HG03571 (cell line): ENCODE measurements around the gene SETD7.

Experiments used
- ATAC-seq: cut with Tn5 transposase; IDR thresholded peaks from one replicate; pipeline ENCODE4 v1.9.1; 2021; ENCODE audit not compliant: unreplicated experiment

SETD7 gene

DNA sequence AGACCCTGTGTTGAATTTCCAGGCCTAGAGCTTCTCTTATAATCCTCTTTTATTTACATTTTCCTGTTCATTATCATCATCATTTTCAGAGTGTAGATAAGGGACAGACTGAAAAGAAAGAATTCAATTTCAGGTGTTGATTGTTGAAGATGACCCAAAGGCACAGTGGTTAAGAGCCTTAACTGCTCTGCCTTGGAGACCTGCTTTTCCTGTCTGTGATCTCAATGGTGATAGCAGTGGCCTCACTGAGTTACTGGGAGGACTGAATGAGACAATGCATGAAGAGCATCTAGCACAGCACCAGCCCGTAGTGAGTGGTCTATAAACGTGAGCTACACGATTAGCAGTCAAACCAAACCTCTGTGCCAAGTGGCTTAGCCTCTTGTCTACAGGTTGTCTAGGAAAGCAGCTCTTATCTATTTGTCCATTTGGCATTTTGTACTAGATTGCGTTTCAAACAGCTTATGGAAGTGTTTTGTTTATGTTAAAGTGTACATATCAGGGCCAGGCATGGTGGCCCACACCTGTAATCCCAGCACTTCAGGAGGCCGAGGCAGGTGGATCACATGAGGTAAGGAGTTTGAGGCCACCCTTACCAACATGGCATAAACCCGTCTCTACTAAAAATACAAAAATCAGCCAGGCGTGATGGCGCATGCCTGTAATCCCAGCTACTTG, 41.5 kb downstream of the SETD7 start:
- no peak for ATAC-seq

DNA sequence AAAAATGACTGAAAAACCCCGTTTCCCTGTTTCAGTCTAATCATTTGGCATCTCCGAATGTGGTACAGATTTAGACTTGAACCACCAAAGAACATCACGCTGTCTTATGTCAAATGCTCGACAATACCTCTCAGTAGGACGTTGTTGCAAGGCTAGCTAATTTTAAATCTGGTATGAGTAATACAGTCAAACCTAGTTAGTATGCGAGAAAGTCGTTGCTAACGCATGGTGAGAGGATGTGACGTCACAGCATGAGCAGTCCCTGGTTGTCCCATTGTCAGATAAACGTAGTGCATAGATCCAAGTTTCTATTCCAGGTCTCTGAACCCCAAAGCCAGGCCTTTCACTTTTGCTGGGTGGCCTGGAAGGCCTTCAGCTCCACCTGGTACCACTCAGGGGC, 44.7 kb downstream of the SETD7 start:
- no peak for ATAC-seq

DNA sequence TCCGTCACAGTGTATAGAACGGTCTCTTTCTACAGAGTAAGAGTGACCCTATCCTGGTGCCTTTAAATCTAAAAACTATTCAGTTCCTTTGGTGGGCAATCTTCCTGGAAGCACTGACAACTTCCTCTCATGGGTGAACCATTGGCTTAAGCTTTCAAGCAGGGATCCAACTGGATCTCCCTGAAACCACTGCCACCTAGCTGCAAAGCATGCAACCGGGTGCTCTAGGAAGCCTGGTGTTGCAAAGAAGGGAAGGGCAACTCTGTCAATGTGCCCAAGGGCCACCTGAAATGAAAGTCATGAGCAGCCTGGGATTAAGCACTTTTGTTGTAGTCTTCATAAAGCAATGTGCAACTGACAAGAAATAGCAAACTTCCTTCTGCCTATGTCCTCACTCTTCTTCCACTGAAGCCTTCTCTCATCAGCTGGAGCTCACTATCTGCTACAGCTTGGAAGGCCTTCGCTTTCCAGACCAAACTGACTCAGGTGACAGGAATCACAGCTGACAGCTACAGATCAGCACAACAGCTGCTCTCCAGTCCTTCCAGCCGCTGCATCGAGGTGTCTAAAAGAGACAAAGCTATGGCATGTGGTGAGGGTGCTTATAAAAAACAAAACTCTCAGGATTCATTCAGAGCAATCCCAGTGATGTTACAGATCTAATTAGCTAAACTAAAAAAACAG, 46.1 kb downstream of the SETD7 start:
- no peak for ATAC-seq

DNA sequence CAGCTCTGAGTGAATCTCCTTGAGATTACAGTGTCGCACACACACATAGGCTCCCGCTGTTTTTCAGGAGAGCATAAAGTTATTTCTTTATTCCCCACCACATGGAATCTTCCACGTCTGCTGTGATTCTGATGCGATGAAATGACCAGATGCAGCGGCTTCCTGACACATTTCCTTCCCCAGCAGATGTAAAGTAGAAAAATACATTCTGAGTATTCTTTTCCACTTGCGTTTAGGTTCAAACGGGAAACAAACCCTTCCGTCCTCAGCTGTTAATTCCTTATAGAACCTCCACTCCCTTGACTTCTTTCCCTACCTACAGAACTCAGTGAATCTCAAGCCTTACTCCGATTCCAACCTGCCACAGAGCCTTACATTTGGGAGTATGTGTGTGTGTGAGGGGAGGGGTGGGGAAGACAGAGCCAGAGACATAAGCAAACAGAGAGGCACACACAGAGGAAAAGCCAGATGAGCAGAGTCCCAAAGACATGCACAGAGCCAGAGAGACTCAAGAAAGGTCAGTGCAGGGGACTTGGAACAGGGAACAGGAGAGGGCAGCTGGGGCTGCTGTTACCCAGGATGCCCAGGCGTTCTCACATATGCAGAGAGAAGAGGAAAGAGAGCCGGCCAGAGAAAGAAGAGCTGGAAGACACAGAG, 47.3 kb downstream of the SETD7 start:
- no peak for ATAC-seq

DNA sequence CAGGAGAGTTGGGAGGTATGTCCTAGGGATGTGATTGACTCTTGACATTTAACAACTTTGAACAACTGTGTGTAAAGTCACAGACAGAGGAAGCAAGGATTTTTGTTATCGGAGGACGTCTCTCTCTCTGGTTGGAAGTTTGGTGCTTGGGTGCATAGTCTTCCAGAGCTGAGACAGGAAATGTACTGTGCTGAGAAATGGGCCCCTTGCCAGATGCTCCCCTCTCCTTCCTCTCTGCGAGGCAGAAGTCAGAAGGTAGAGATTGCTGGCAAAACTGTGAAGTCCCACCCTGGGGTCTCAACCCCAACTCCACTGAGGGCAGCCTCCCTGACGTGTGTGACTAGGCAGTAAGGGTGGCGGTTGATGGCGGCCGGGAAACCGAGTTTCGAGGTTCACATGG, 49.2 kb downstream of the SETD7 start:
- ATAC-seq = no peak

DNA sequence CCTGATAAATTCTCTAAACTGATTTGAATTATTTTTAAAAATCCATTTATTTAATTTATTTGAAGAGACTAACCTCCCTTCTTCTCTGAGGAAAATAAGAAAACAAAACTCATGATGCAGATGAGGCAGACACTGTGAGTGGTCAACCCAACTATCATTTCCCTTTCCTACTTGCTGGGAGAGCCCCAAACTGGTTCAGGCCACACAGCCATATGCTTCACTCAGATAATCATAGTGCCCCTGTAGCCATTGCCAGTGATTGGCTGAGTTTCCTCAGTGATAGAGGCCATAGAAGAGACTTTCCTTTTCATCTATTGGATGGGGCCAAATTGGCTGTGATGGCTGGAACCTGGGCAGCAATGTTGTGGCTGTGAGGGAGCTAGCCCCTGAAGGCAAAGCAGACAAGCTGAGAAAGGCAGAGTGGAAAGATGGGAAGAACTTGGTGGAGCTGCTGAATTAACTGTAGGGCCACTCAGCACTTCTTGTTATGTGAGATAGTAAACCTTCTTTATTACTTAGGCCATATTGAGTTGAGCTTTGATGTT, 52.3 kb downstream of the SETD7 start:
- ATAC-seq = no peak

DNA sequence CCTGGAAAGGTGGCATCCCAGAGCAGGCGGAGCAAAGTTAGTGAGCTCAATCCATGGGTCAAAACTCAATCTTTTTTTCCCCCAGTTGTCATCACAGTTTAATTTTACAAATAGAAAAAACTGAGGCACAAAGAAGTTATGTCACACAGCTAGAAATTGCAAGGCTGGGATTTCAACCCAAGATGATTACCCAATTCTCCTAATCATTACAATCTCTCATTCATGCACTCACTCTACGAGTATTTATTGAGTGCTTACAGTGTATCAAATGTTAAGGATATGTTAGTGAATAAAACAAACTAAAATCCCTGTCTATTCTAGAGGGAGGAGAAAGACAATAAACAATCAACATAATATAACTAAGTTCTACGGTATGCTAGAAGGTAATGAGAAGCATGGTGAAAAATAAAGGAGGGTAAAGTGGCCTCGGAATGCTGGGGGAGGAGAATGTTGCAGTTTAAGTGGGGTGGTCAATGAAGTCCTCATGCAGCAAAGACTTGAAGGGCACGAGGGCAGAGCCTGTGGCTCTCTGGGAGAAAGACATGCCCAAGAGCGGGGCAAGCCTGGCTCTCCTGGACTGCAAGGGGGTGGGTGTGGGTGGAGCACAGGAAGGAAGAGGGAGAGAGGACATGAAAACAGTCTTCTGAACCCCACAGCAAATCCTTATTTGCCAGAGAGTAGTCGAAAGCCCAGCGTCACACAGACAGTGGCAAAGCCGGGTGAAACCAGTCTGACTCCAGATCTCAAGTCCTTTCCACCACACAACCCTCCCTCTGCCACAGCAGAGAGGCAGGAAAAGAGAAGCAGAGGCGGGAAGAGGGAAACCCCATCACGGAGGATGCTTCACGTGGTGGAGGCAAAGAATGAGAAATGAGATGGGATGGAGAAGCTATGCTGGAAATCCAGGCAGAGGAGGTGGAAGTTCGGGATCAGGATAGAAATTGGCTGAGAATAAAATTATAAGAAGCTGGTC, 53.8 kb downstream of the SETD7 start:
- no peak for ATAC-seq

DNA sequence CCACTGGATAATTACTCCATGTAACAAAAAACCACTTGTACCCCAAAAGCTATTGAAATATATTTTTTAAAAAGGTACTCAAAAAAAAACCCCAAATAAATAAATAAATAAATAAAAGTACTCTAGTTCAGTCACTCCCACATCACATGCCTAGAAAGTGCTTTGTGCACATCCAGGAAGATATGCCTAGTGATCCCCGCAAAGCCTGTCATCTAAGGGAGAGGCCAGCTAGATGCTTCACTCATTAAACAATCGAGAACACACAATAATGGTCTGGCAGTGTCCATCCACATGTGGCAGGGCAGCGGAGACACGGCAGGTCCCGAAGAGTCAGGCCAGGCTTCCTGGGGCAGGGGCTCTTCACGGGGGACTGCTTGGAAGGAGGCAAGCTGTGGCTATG, 54.5 kb downstream of the SETD7 start:
- no peak for ATAC-seq

DNA sequence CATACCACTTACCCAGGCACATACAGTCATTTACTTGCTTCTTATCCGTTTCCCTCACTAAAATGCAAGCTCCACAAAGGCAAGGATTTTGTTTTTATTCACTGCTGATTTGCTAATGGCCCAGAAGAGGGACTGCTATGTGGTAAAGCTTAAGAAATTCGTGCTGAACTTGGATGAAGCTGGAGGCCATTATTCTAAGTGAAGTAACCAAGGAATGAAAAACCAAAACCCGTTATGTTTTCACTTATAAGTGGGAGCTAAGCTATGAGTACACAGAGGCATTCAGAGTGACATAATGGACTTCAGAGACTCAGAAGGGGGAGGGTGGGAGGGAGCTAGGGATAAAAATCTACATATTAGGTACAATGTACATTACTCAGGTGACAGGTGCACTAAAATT, 54.9 kb downstream of the SETD7 start:
- ATAC-seq = no peak

DNA sequence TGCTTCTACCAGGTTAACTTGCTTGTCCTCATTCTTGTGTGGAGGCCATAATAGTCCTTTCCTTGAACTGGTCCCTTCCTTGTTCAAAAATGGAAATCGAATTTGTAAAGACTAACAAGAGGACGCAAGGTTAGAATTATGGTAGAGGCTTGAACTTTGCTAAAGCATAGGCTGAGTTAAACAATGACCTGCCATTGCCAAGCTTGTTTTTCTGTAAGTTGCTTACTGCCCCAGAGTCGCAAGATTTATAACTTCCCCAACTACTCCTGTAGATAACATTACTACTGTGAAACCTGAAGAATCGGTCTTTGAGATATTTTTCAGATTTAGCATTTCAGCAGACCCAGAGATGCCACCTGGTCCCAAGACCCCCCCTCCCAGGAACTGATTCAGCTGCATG, 56.8 kb downstream of the SETD7 start:
- no peak for ATAC-seq

DNA sequence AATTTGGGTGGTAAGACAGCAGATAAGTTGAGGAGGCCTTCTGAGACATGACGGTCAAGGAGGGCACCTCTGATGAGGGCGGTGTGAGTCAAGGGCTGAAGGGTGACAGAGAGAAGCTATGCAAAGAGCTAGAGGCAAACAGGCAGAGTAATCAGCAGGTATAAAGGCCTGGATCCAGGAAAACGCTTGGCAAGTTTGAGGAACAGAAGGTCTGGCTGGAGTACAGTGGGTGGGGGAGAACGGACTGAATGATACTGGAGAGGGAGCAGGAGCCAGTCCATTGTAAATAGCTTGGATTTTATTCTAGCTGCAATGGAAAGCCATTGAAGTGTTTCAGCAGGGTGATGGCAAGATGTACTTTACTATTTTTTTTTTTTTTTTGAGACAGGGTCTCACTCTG, 62.8 kb downstream of the SETD7 start:
- no peak for ATAC-seq

DNA sequence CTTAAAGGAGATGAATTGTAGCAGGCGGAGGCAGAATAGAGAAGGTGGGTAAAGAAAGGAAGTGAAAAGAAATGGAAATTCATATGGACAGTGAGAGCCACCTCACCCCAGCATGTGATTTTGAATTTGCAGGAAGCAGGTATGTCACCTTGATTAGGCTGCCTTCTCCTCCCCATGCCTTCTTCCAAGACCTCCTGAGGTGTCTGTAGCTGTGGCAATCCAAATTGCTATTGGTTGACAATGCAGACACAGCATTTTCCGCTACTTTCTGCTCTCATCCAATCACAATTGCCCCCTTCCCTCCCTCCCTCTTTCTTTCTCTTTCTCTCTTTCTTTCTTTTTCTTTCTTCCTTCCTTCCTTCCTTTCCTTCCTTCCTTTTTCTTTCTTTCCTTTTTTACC, 63.6 kb downstream of the SETD7 start:
- ATAC-seq = no peak

DNA sequence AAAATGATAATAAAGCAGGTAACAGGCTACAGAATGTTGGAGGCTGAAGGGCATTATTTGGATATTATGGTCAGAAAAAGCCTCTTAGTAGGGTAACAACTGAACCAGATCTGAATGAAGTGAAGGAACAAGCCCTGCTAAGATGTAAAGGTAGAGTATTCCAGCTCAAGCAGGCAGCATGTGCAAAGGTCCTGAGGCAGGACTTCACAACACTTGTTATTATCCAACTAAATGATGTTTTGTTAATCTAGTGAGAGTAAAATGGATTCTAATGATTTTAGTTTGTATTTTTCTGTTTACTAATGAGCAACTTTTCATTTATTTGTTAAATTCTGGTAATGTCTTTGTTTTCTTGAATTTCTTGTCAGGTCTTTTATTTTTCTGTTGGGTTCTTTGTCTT, 66.4 kb downstream of the SETD7 start:
- no peak for ATAC-seq

DNA sequence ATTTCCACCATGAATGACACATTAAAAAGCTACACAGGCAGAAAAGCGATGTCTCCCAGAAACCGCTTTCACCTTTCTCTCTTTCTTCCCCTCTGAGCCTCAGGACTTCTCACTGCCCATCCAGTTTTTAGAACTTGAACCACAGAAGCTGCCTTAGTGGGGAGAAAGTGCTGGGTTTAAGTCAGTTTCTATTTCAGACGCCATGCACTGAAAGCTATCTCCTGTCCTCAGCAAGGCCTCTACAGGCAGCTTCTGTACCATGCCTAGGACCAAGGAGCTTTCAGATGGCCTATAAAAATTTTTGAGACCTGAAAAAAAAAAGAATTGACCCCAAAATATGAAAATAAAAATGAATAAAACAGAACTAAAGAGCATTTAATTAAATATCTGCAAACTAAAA, 67.6 kb downstream of the SETD7 start:
- ATAC-seq = no peak

DNA sequence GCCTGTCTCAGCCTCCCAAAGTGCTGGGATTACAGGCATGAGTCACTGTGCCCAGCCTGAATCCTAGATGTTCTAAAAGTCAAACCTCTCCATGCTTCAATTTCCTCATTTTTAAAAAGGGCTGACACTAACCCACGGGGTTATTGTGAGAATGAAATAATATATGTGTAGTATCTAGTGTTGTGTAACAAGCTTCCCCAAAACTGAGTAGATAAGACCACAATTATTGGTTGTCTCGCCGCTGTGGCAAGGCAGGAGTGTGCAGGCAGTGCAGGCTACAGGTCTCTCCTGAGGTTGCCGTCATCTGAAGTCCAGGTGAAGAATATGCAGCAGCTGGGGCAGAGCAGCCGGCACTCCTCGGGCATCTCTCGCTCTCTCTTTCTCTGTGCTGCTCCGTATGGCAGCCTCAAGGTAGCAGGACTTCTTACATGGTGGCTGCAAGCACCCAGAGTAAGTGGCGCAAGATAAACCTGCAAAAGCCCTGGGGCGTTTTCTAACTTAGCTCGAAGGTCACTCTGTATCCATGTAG, 71.2 kb downstream of the SETD7 start:
- ATAC-seq = no peak

DNA sequence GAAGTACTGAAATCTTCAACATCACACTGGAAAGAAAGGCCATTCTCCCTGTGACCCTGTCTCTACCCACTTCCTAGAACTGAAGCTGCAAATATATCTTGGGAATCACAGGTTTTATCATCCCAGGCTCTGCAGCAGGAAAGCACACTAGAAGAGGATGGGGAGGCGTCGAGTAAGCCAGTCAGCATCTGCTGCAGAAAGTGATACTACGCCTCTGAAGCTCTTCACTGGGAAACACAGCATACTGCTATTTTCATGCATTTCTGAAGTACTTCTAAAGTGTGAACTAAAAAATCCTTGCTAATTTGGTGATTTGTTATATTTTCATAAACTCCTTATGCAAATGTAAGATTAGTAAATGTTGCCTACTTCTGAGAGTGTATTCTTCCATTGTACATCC, 73.0 kb downstream of the SETD7 start:
- ATAC-seq = no peak

DNA sequence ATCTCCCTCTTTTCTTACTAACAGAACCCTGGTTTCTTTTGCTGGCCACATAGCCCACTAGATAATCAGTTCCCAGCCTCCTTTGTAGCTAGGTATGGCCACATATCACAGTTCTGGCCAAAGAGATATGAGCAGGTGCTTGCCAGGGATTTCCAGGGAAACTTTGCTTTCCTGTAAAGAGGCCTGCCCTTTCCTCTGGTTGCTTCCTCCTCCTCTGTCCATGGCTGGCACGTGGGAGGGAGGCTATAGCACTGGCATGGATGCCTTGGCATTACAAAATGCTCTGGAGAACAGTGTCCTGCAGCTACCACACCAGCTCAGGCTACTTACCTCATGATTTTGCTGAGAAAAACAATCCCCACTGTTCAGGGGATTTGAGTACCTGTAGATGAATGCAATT, 74.6 kb downstream of the SETD7 start:
- no peak for ATAC-seq

DNA sequence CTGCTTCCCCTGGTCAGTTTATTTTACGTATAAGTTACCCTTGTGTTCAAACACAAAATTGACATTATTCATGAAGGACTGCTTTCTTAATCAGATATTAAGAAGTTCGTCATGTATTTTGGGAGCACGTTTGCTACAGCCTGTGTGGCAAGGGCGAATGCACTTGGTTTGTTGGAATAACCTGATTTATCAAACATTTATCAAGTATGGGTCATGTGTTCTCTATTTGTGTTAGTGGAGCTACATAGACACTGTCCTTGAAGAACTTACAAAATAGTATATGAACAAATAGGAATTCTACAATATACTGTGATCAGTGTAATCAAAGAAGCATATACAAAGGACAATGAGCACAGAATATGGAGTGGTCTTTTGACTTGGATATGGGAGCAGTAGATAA, 79.7 kb downstream of the SETD7 start:
- no peak for ATAC-seq

DNA sequence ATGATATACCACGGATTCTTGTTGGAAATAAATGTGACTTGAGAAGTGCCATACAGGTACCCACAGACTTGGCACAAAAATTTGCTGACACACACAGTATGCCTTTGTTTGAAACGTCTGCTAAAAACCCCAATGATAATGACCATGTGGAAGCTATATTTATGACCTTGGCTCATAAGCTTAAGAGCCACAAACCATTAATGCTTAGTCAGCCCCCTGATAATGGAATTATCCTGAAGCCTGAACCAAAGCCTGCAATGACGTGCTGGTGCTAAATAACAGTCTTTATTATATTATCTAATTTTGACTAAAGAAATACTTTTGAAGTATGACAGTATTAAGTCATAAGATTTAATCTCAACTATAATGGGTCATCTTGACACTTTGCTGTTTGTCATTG, 83.2 kb downstream of the SETD7 start:
- no peak for ATAC-seq

DNA sequence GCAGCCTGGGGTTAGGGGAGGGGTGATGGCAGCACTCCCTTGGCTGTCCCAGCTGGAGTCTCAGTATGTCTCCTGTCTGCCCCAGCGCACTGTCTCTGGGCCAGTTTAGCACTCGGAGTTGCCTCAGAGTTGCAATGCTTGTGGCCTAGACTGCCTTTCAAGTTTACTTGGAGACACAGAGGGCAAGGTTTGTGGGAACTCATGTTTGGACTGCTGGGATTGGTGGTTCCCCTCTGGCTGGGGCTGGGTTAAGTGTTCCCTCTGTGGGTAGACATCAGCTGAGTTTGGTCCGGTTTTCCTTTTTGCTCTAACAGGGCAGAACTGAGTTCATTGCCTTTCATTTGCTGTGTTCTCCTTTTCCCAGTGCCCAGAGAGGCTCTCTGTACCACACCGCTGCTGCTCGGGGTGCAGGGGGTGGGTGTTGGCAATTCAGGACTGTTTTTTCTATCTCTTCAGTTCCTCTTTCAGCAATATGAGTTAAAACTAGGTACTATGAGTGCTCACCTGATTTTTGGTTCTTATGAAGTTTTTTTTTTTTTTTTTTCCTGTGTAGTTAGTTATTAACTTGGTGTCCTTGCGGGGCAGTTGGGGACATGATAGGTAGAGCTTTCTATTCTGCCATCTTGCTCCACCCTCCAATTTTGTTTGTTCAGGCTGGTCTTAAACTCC, 84.9 kb downstream of the SETD7 start:
- no peak for ATAC-seq
